HL-60/S4 (cell line): Measurements from ENCODE around the gene MDM2.
"Not testable (repeated sequence)": the region's sequence is repeated elsewhere in the genome, so short reads cannot be mapped to it uniquely, and the experiment has no call there.

Experiments
- in situ Hi-C: fragments of 300-500 bp; cut with MboI; formaldehyde crosslinking; loops from 2 replicates; pipeline ENCODE4 v1.14.3; 2022; ENCODE audit warnings: low sequenced_read_pairs

Gene MDM2

DNA sequence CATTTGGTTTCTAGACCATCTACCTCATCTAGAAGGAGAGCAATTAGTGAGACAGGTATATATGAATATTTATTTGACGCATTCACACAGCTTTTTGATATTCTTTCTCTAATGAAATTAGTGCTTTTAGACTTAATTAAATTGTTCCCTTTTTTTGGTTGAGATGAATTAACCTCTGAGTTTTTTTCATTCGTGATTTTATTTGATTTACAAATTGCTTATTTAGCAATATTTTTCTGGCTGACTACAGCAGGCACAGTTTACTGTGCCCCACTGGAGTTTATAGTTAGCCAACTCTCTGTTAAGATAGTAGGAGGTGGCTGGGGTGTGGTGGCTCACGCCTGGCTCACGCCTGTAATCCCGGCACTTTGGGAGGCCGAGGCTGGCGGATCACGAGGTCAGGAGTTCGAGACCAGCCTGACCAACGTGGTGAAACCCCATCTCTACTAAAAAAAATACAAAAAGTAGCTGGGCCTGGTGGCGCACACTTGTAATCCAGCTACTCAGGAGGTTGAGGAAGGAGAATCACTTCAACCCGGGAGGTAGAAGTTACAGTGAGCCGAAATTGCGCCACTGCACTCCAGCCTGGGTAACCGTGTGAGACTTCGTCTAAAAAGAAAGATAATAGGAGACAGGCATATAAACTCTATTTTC, 16.7 kb downstream of the MDM2 start:
- in situ Hi-C loops: no loop called here

DNA sequence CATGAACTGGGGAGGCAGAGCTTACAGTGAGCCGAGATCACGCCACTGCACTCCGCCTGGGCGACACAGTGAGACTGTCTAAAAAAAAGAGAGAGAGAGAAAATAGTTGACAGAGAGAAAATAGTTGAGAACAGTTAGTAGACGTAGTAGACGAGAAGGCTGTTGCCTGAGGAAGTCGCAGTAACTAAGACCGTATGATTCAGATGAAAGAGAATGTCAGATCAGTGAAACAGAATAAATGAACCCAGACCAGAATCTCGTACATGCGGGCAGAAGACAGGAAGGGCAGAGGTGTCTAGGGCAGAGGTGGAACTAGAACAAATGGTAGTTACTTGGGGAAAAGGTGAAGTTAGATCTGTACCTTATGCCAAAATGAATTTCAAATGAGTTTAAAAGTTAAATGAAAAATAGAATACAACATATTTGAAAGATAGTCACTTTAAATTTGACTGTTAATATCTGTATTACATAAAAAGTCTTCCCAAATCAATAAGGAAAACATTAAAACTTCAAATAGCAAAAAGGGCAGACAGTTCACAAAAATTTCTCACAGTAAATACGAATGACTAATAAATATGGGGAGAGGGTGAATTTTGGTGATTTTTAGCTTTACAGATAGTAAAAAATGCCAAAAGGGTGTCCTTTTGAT, 17.7 kb downstream of the MDM2 start:
- in situ Hi-C loops: no loop called here

DNA sequence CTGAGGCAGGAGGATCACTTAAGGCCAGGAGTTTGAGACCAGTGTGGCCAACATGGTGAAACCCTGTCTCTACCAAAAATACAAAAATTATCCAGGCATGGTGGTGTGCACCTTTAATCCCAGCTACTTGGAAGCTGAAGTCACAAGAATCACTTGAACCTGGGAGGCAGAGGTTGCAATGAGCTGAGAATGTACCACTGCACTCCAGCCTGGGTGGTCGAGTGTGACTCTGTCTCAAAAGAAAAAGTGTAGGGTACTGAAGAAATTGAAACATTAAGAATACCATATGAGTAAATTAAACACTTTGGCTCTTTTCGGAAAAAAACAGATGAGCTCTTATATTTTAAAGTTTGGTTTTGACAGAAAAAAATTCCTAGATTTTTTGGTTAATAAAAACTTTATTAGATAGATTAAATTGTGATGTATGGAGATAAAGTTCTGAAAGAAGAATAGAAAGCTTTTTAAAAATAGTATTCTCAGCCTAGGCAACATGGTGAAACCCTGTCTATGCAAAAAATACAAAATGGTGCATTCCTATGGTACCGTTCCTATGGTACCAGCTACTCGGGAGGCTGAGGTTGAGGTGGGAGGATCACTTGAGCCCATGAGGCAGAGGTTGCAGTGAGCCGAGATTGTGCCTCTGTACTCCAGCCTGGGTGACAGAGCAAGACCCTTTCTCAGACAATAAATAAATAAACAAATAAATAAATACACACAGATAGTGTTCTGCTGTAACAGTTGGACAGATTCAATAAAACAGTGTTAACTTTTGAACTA, 20.1 kb downstream of the MDM2 start:
- in situ Hi-C loops: no loop called here

DNA sequence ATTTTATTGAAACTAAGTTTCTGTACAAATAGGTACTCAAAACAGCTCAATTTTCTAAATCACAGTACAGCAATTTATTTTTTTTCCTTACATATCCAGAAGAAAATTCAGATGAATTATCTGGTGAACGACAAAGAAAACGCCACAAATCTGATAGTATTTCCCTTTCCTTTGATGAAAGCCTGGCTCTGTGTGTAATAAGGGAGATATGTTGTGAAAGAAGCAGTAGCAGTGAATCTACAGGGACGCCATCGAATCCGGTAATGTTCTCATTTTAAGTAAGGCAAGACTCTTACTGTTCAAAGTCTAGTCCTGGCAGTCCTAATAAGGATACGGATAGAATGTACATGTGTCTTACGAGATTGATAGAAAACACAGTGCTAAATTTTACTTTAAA, 20.7 kb downstream of the MDM2 start:
- in situ Hi-C loops: no loop called here

DNA sequence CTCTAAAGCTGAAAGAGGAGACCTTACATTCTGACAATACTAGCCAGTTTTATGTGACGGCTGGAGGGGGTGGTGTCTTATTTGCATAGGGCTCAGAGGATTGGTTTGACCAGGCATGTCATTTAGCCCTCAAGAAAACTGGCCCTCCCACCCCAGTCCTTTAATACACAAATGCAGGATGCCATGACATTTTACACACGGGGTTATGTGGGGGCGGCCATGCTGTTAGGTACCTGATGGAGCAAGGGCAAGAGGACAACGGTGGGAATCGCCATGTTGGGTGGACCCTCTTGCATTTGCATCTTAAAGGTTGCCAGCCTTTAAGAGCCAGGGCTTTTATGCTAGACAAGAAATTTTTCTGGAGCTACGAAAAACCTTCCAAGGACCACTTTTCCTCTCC, 23.3 kb downstream of the MDM2 start:
- in situ Hi-C loops: no loop called here

DNA sequence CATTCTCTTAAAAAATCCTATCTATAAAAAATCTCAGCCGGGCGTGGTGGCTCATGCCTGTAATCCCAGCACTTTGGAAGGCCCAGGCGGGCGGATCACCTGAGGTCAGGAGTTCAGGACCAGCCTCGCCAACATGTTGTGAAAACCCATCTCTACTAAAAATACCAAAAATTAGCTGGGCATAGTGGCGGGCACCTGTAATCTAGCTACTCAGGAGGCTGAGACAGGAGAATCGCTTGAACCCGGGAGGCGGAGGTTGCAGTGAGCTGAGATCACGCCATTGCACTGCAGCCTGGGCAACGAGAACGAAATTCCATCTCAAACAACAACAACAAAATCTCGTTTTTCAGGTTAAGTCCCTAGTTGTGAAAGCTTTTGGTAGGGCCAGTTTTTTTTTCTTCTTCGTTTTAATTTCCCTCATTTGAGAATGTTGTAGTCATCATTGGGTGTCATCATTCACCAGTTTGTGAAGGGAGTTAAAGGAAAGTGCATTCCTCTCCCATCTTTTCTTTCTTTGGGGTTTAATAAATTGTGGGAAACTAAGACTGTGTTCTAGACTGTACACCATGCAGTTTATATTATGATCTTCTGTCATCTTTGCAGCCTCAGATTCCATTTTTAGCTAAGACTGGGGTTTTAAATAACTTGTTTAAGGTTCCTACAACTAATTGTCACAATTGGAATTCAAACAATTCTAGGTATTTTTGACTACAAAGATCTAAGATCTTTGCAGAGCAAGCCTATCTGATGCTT, 23.9 kb downstream of the MDM2 start:
- in situ Hi-C loops: no loop called here

DNA sequence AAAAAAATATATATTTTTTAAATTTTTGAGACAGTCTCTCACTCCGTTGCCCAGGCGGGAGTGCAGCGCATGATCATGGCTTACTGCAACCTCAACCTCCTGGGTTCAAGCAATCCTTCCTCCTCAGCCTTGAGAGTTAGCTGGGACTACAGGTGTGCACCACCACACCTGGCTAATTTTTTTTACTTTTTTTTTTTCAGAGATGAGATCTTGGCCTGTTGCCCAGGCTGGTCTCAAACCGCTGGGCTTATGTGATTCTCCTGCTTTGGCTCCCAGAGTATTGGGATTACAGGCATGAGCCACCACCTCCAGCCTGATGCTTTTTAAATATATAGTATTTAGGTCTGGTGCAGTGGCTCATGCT, 24.5 kb downstream of the MDM2 start:
- in situ Hi-C loops: no loop called here

DNA sequence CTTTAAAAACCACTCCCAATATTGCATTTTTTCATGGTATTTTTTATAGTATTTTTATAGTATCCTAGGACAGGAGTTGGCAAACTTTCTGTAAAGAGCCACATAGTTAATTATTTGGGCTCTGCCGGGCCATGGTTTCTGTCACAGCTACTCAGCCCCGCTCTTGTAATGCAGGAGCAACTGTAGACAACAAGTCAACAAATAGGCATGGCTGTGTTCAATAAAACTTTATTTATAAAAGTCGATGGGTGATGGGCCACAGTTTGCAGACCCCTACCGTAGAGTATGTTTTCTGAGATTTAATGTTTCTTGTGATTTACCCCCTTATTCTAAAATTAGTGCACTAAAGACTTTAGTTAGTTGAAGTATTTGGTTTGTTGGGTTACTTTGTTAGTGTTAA, 25.5 kb downstream of the MDM2 start:
- in situ Hi-C loops: no loop called here

DNA sequence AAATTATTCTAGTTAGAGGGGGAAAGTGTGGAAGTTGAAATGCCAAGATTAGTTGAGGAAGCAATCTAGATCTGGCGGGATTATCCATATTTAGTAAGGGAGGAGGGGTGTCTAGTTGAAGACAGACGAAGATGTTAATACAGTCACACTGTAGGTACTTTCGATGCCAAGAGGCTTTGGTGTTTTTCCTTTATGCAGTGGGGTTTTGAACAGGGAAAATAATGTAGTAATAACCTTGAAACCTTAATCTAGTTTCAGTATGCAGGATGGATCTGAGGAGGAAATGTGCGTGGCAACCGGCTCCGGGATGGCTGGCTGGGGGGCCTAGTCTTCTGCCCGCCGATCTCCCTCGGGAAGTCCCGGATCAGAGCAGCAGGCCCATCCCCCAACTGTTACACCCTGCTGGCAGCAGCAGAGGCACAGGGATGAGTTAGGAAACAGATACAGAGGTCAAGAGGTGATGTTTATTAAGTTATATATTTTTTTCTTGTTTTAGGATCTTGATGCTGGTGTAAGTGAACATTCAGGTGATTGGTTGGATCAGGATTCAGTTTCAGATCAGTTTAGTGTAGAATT, 27.4 kb downstream of the MDM2 start:
- in situ Hi-C loops: no loop called here

DNA sequence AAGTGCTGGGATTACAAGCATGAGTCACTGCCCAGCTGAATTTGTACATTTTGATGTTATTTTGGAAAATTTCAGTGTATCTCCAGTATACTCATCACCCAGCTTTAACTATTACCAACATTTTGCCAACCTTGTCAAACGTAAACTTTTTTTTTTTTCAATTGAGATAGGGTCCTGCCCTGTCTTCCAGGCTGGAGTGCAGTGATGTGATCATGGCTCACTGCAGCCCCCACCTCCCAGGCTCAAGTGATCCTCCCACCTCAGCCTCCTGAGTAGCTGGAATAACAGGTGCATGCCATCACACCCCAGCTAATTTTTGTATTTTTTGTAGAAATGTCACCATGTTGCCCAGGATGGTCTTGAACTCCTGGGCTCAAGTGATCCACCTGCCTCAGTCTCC, 29.2 kb downstream of the MDM2 start:
- in situ Hi-C loops: no loop called here

DNA sequence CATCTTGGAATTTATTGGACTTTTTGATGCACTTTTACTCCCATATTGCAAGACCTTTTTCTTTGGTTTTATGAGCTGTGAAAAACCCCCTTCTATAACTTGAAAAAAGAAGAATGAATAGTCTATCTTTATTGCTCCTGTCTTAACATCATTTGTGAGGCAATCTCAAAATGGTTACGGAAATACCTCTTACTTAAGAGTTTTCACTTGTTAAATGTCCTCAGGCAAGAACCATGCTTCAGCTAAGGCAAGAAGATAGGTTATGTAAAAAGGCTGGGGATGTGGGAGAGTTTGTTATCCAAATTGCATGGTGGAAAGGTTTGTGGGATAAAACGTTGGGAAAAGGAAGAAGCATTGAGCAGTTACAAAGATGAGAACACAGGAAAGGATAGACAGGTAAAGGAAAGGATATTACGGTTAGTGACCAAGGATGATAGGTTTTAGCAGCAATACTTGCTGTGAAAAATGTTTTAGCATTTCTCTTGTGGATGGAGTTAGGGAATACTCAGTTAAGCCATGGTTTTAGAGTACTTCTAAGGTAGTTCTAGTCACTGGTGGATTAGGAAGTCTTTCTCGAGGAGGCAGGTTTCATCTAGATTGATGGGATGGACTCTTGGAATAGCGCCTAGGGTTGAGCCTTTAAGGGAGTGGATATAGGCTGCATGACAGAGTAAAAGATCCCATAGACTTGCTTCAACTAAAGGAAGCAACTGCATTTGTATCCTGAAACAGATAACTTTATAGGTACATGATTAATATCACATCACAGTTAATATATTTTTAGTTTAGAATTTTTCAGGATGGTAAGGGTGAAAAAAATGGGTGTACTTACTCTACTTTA, 30.3 kb downstream of the MDM2 start:
- in situ Hi-C loops: no loop called here

DNA sequence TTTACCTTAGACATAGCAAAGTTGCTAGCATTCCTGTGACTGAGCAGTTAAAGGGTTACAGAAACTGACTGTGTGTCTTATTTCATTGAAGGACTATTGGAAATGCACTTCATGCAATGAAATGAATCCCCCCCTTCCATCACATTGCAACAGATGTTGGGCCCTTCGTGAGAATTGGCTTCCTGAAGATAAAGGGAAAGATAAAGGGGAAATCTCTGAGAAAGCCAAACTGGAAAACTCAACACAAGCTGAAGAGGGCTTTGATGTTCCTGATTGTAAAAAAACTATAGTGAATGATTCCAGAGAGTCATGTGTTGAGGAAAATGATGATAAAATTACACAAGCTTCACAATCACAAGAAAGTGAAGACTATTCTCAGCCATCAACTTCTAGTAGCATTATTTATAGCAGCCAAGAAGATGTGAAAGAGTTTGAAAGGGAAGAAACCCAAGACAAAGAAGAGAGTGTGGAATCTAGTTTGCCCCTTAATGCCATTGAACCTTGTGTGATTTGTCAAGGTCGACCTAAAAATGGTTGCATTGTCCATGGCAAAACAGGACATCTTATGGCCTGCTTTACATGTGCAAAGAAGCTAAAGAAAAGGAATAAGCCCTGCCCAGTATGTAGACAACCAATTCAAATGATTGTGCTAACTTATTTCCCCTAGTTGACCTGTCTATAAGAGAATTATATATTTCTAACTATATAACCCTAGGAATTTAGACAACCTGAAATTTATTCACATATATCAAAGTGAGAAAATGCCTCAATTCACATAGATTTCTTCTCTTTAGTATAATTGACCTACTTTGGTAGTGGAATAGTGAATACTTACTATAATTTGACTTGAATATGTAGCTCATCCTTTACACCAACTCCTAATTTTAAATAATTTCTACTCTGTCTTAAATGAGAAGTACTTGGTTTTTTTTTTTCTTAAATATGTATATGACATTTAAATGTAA, 31.5 kb downstream of the MDM2 start:
- in situ Hi-C loops: no loop called here

DNA sequence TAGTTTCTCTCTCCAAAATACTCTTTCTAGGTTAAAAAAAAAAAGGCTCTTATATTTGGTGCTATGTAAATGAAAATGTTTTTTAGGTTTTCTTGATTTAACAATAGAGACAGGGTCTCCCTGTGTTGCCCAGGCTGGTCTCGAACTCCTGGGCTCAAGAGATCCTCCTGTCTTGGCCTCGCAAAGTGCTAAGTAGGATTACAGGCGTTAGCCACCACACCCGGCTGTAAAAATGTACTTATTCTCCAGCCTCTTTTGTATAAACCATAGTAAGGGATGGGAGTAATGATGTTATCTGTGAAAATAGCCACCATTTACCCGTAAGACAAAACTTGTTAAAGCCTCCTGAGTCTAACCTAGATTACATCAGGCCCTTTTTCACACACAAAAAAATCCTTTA, 33.2 kb downstream of the MDM2 start:
- in situ Hi-C loops: not testable (repeated sequence)

DNA sequence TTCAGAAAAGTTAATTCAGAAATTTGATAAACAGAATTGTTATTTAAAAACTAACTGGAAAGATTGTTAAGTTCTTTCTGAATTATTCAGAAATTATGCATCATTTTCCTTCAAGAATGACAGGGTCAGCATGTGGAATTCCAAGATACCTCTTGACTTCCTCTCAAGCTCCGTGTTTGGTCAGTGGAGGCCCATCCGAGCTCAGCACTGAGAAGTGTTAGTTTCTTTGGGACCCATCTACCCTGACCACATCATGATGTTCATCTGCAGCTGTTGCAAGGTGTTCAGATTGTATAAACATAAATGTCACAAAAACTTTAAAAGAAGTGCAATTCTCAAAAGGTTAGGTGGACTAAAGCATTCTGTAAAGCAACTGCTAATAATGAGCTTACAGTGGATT, 33.7 kb downstream of the MDM2 start:
- in situ Hi-C loops: no loop called here

DNA sequence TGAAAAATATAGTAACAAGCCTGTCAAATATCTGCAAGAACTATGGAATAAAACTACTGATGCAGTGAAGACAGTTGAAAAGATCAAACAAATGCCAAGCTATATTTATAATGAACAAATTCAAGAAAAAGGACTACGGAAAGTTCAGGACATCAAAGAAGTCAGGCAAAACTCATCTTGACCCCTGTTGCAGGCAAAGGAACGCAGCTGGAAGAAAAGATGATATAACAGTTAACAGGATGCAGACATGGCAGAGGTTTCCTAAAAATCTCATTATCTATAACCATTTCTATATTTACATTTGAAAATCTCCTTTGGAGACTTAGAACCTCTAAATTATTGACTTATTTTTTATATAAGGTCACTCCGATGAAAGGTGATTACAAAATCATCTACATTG, 34.1 kb downstream of the MDM2 start:
- in situ Hi-C loops: no loop called here

DNA sequence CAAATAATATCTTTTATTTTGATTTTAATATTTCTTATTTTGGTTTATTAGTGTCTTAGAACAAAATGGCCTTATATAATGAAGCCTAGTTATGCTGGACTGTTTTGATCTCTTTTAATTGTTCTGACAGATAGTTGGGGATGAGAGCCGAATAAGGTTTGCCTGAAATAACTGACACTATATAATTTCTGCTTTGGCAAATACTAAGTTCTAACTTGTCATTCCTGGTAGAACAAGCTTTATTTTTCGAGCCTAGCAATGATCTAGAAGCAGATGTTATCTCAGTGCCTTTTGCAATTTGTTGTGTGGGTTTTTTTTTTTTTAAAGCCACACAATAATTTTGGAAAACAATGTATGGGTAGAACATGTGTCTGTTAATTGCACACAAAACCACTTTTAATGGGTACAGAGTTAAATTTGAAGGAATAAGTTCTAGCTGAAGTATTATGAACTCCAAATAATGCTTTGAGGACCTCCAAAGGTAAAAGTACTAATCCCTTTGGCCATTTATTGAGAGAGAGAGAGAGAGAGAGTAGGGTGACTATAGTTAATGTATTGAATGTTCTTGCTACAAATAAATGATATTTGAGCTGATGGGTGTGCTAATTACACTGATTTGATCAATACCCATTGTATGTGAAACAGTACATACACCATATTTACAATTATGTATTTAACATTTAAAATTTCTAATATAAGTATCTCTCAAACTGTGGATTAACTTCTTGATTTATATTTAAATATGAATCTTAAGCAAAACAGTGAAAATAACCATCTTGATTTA, 35.0 kb downstream of the MDM2 start:
- in situ Hi-C loops: no loop called here

DNA sequence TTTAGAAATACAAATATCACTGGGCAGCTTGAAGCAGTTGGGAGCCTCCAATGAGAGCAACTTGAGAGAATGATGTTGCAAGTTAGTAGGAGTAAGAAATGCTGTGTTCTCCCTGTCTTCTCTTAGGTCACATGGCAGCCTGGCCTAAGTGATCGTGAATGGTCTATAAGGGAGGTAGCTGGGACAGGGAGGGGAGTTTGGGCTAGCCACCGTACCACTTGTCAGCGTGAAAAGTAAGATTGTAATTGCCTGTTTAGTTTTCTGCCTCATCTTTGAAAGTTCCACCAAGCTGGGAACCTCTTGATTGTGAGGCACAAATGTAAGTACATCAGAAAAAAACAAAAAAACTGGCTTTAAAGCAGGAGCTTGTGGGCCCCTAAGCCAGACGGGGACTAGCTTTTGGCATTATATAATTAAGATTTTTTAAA, 36.4 kb downstream of the MDM2 start:
- in situ Hi-C loops: no loop called here
